Hepatocyte (in vitro differentiated cells): ENCODE data around the gene RASSF7. TPM values are rescaled to one million over a fixed set of nuclear protein-coding genes. Genes with fewer than 3 reads are reported as not detected.

ENCODE experiments used
- DNase-seq: peaks from one replicate; pipeline ENCODE4 v3.0.0-alpha.2; 2016; ENCODE audit warnings: low spot score
- H2AFZ ChIP-seq: fragments of 200-600 bp; sonication (generic); 2 replicates; pipeline ENCODE4 v1.6.0; 2016; ENCODE audit warnings: antibody characterized with exemption, mild to moderate bottlenecking
- H3K27ac ChIP-seq: fragments of 200-600 bp; sonication (generic); 2 replicates; pipeline ENCODE4 v1.5.1; 2016; ENCODE audit warnings: mild to moderate bottlenecking
- H3K27me3 ChIP-seq: fragments of 200-600 bp; sonication (generic); 2 replicates; pipeline ENCODE4 v1.6.1; 2016
- H3K36me3 ChIP-seq: fragments of 200-600 bp; sonication (generic); replicated peaks from 2 replicates; pipeline ENCODE4 v1.5.1; 2016; ENCODE audit warnings: low read depth; ENCODE audit not compliant: insufficient read depth
- H3K4me1 ChIP-seq: fragments of 200-600 bp; sonication (generic); 2 replicates; pipeline ENCODE4 v1.5.1; 2016; ENCODE audit warnings: mild to moderate bottlenecking, moderate library complexity; ENCODE audit not compliant: insufficient read depth
- H3K4me2 ChIP-seq: fragments of 200-600 bp; sonication (generic); 2 replicates; pipeline ENCODE4 v1.6.0; 2016
- H3K4me3 ChIP-seq: fragments of 200-600 bp; sonication (generic); 2 replicates; pipeline ENCODE4 v1.5.1; 2016; ENCODE audit warnings: mild to moderate bottlenecking
- H3K79me2 ChIP-seq: fragments of 200-600 bp; sonication (generic); 2 replicates; pipeline ENCODE4 v1.6.0; 2017; ENCODE audit warnings: mild to moderate bottlenecking
- H3K9me2 ChIP-seq: fragments of 200-600 bp; sonication (generic); replicated peaks from 2 replicates; pipeline ENCODE4 v1.6.0; 2017; ENCODE audit warnings: mild to moderate bottlenecking; ENCODE audit not compliant: insufficient read depth
- H3K9me3 ChIP-seq: fragments of 200-600 bp; sonication (generic); 2 replicates; pipeline ENCODE4 v1.5.1; 2016; ENCODE audit warnings: low read depth, mild to moderate bottlenecking
- H4K20me1 ChIP-seq: fragments of 200-600 bp; sonication (generic); 2 replicates; pipeline ENCODE4 v1.6.0; 2016; ENCODE audit warnings: mild to moderate bottlenecking; ENCODE audit not compliant: insufficient read depth, poor library complexity, severe bottlenecking
- CTCF ChIP-seq: fragments of 200-600 bp; sonication (generic); IDR thresholded peaks from 2 replicates; pipeline ENCODE4 v1.5.1; 2016; ENCODE audit warnings: antibody characterized with exemption, mild to moderate bottlenecking; ENCODE audit not compliant: poor library complexity
- EZH2 ChIP-seq: fragments of 200-600 bp; sonication (generic); IDR thresholded peaks from 2 replicates; pipeline ENCODE4 v1.6.1; 2016; ENCODE audit warnings: antibody characterized with exemption, mild to moderate bottlenecking, borderline replicate concordance
- EZH2phosphoT487 ChIP-seq: fragments of 200-600 bp; sonication (generic); IDR thresholded peaks from one replicate; pipeline ENCODE4 v1.6.1; 2018; ENCODE audit warnings: antibody characterized with exemption, mild to moderate bottlenecking, low read depth, moderate library complexity; ENCODE audit not compliant: unreplicated experiment, severe bottlenecking
- WGBS: methylation state at CpG from one replicate; pipeline ENCODE4 v1.1.6; 2016; ENCODE audit warnings: low lambda C conversion rate; ENCODE audit errors: missing lambda C conversion rate; 5-methylcytosine and 5-hydroxymethylcytosine counted together
- polyA plus RNA-seq: library from polyadenylated mRNA; unstranded; fragments of >200 nt; fragmentation: Nextera tagmentation; extraction: Ambion mirVana; gene quantifications from 2 replicates; pipeline ENCODE4 v1.2.1, GENCODE V29; 2016
- total RNA-seq: library from RNA; depleted of rRNA; stranded (reverse); fragments of >200 nt; gene quantifications from 2 replicates; pipeline ENCODE4 v1.2.3, GENCODE V29; 2014

The RASSF7 gene
- total and polyA plus RNA-seq, 2 experiments from 2014 or later = 75.8 to 104 TPM

DNA sequence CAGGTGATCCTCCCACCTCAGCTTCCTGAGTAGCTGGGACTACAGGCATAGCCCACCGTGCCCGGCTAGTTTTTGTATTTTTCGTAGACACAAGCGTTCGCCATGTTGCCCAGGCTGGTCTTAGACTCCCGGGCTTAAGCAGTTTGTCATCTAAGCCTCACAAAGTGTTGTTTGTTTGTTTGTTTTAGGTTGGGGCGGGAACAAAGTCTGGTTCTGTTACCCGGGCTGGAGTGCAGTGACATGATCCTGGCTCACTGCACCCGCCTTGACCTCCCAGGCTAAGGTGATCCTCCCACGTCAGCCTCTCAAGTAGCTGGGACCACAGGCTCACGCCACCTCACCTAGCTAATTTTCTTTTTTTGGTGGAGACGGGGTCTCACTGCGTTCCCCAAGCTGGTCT is 42.4 kb downstream of the RASSF7 start:
- Histone ChIP-seq H3K4me1 (no peaks in the 10 kb centered on the region), H3K79me2 (peaks cover 4% of the 10 kb centered on the region), H3K27me3 (no peaks in the 10 kb centered on the region), H4K20me1 (peaks cover 4% of the 10 kb centered on the region), H3K27ac (no peak overlapping the region), H3K4me3 (no peak overlapping the region), H2AFZ (no peak overlapping the region), H3K9me3 (no peaks in the 10 kb centered on the region), H3K36me3 (no peaks in the 10 kb centered on the region), H3K9me2 (no peaks in the 10 kb centered on the region), H3K4me2 (no peak overlapping the region)
- WGBS = 93% methylated on average over 13 of the region's 13 CpGs
- no peak for DNase-seq
- TF ChIP-seq EZH2 (no peak), CTCF (no peak), EZH2phosphoT487 (no peak)

DNA sequence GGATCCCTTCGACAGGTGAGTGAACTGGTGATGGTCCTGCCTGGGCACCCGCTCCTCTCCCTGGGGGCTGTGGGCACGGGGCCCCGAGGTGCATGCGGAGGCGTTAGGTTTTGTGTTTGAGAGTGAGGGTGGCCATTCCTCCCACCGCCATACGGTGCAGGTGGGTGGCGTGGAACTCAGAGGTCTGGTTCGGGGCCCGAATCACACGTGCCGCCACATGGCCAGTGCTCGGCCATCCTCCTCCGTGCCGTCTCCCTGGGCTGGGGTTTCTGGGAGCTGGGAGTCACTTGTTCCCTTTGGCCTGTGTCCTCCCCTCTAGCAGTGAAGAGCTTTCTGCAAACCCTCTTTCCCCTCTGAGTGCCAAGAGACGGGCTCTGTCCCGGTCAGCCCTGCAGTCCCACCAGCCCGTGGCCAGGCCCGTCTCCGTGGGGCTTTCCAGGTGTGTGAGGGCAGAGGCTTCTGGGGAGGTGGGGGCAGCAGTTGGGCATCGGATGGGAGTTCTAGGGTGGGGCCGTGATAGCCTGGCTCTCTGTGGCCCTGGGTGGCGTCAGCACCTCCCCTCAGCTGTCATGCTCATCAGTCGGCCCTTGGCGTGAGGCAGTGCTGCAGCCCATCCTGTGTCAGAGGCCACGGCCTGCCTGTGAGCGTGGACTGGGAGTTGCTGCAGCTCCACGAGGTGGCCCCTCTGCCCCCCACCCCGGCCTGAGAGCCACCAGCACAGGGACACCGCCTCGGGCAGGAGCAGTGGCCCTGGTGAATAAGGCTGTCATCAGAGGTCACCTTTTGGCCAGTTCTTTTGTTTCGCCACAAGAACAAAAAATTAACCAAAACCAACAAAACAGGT is 44.7 kb downstream of the RASSF7 start:
- Histone ChIP-seq H3K79me2 (no peaks in the 10 kb centered on the region), H3K27me3 (no peaks in the 10 kb centered on the region), H4K20me1 (no peaks in the 10 kb centered on the region), H2AFZ (no peak overlapping the region), H3K9me3 (no peaks in the 10 kb centered on the region), H3K9me2 (no peaks in the 10 kb centered on the region), H3K4me2 (no peak overlapping the region), H3K27ac (no peak overlapping the region), H3K4me1 (no peaks in the 10 kb centered on the region), H3K4me3 (no peak overlapping the region), H3K36me3 (no peaks in the 10 kb centered on the region)
- WGBS = 97% methylated on average over 30 of the region's 33 CpGs
- DNase-seq = no peak
- TF ChIP-seq CTCF (no peak), EZH2phosphoT487 (no peak), EZH2 (no peak)

GRCh38 chr11:606245-606644 is 45.5 kb downstream of the RASSF7 start:
- no peak overlapping the region for H2AFZ ChIP-seq
- H3K27me3 ChIP-seq = no peaks in the 10 kb centered on the region
- no peaks in the 10 kb centered on the region for H3K79me2 ChIP-seq
- H3K36me3 ChIP-seq = no peaks in the 10 kb centered on the region
- TF ChIP-seq CTCF (no peak), EZH2phosphoT487 (no peak), EZH2 (no peak)
- DNase-seq = no peak
- no peaks in the 10 kb centered on the region for H3K4me1 ChIP-seq
- WGBS = 91% methylated on average over 19 of the region's 19 CpGs
- no peak overlapping the region for H3K27ac ChIP-seq
- H3K9me3 ChIP-seq = no peaks in the 10 kb centered on the region
- no peak overlapping the region for H3K4me2 ChIP-seq
- no peak overlapping the region for H3K4me3 ChIP-seq
- no peaks in the 10 kb centered on the region for H3K9me2 ChIP-seq
- H4K20me1 ChIP-seq = no peaks in the 10 kb centered on the region
